HG03469 (cell line): Measurements from ENCODE around the gene TNRC6C.
"Not testable (repeated sequence)": the region's sequence is repeated elsewhere in the genome, so short reads cannot be mapped to it uniquely, and the experiment has no call there.

Experiments
- ATAC-seq: cut with Tn5 transposase; IDR thresholded peaks from one replicate; pipeline ENCODE4 v1.9.1; 2021; ENCODE audit warnings: mild to moderate bottlenecking, moderate library complexity, moderate number of reproducible peaks; ENCODE audit not compliant: unreplicated experiment

Gene TNRC6C

DNA sequence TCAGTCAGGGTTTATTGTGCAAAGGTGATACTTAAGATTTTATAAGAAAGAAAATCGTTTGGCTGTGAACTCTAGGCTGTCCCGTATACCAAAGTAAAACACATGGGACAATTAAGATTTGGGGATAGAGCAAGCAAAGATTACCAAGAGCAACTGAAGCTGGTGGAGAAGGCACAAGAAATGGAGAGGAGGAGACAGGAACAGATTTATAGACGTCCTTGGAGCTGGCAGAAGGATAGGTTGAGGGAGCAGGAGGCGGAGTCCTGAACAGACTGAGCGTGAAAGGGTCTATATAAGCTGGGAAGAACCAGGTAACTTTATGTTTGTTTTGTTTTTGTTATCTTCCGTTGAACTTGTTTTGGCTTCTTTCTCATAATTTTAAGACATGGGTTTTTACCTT lies 3.8 kb downstream of the TNRC6C start:
- no peak for ATAC-seq

DNA sequence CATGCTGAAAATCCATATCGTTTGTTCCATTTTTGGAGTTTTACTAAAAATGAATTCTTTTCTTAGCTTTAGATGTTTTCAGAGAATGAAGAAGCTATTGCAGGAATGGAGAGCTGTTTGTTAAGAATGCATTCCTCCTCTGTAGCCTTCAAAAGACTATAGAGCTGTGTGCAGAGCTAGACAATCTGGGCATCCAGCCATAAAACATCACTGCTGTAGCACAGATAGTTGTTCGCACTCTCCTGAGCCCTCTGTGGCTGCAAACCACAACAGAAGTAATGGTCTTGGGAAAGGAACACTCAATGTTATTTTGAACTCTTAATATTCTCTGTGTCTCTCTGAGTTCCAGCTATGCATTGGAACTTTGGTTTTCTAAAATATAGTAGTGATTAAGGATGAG lies 4.9 kb downstream of the TNRC6C start:
- ATAC-seq = no peak

DNA sequence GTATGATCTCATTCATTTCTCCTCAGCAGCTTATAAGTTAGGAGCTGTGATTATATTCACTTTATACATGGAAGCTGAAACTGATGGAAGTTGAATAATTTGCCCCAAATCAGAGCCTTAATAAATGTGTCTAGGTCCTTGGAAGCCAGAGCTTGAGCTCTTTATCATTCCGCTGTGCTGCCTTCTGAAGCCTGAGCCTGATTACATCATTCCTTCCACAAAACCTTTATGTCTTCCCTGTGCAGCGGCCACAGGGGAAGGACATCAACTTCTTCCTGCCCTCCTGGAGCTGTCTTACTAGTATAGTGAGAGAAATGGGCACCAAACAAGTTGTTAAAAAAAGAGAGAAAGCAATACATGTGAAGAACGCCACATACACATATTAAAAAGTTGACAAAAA lies 6.8 kb downstream of the TNRC6C start:
- no peak for ATAC-seq

DNA sequence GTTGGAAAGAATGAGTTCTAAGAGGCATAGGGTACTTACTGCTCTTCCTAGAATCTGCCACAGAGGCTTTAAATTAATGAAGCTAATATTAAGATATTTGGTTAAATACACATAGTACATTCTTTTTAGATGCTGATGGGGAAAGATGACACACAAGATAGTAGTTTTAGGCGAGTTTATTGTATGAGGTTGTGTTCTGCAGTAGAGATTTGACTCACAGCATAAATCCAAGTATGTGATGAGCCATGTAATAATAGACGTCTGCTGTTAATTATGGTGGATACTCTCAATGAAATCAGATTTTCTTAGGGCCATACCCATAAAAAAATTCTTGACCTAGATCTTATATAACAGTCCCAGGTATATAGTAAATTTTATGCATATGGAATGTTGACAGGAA lies 8.0 kb downstream of the TNRC6C start:
- ATAC-seq = no peak

DNA sequence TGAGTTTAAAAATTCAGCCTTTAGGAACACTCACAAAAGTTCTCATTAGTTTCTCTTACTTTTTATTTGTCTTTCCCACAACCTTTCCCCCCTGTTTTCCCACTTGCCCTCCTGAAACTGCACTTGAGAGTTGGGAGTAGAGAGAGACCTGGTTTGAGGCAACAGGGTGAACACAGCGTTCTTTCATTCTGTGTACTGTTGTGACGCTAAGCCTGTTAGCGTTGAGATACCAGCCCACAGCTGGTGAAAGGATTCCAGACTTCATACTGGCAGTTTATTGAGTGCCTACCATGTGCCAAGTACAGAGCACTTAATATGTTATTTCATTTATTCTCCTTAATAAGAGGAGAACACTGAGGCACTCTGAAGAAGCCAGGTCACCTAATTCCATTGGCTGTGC lies 10.3 kb downstream of the TNRC6C start:
- ATAC-seq = no peak

DNA sequence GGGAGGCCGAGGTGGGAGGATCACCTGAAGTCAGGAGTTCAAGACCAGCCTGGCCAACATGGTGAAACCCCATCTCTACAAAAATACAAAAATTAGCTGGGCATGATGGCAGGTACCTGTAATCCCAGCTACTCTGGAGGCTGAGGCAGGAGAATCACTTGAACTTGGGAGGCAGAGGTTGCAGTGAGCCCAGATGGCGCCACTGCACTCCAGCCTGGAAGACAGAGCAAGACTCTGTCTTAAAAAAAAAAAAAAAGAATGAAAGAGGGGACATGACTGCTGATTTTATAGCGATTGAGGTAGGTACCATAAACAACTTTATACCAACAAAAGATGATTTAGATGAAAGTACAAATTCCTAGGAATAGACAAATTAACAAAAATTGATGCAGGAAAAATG lies 13.8 kb downstream of the TNRC6C start:
- ATAC-seq = not testable (repeated sequence)

DNA sequence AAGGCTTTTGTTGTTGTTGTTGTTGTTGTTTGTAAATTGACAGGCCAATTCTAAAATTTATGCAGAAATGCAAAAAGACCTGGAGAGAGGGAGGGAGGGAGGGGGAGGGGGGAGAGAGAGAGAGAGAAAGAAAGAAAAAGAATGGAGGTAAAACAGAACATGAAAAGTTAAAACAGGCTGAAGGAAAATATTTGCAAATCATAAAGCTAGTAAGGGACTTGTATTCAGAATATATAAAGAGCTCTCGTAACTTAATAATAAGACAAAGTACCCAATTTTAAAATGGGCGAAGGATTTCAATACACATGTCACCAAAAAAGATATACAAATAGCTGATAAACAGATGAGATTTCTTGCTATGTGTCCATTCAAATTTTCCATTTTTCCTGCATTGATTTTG lies 15.4 kb downstream of the TNRC6C start:
- no peak for ATAC-seq

DNA sequence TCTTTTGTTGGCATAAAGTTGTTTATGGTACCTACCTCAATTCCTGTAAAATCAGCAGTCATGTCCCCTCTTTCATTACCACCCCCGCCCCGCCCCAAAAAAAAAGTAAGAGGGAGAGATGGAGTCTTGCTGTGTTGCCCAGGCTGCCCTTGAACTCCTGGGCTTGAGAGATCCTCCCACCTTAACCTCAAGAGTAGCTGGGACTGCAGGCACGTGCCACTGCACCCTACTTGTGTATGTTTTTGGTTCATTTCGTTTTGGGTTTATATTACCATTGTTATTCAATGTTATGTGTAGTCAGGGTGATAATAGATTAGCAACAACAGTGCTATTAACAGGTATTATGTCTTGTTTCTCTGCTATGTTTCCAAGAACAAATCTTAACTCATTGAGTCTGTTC lies 15.9 kb downstream of the TNRC6C start:
- ATAC-seq = no peak

DNA sequence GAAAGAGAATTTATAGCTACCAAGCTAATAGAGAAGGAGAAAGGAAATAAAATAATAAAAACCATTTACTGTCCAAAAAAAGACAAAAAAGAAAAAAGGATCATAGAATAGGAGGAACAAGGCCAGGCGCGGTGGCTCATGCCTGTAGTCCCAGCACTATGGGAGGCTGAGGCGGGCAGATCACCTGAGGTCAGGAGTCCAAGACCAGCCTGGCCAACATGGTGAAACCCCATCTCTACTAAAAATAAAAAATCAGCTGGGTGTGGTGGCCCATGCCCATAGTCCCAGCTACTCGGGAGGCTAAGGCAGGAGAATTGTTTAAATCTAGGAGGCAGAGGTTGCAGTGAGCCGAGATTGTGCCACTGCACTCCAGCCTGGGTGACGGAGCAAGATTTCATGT lies 23.9 kb downstream of the TNRC6C start:
- not testable (repeated sequence) for ATAC-seq

DNA sequence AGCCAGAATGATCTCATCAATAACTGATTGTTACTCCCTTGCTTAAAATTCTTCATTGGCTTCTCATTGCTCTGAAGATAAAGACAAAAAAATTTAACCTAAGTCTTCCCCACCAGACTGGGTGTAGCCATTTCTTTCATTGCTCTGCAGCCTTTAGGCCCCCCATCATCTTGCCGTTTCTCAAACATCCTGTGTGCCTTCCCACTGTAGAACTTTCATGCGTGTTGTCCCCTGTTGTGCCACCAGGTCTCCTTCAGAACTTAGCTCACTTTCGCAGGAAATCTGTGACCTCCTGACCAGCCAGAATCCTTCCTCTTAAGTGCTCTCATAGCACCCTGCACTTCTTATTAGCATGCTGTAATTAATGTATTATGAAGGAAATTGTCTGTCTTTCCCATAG lies 31.8 kb downstream of the TNRC6C start:
- ATAC-seq = no peak

DNA sequence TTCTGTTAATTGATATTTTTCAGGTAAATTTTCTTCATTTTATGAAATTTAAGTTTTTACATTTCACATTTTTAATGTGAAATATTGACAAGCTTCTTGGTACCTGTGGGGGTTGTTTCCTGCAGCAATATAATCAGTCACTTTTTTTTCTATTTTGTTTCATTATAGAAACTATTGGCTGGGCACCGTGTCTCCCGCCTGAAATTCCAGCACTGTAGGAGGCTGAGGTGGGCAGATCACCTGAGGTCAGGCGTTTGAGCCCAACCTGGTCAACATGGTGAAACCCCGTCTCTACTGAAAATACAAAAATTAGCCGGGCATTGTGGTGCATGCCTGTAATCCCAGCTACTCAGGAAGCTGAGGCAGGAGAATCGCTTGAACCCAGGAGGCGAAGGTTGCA lies 35.2 kb downstream of the TNRC6C start:
- not testable (repeated sequence) for ATAC-seq

DNA sequence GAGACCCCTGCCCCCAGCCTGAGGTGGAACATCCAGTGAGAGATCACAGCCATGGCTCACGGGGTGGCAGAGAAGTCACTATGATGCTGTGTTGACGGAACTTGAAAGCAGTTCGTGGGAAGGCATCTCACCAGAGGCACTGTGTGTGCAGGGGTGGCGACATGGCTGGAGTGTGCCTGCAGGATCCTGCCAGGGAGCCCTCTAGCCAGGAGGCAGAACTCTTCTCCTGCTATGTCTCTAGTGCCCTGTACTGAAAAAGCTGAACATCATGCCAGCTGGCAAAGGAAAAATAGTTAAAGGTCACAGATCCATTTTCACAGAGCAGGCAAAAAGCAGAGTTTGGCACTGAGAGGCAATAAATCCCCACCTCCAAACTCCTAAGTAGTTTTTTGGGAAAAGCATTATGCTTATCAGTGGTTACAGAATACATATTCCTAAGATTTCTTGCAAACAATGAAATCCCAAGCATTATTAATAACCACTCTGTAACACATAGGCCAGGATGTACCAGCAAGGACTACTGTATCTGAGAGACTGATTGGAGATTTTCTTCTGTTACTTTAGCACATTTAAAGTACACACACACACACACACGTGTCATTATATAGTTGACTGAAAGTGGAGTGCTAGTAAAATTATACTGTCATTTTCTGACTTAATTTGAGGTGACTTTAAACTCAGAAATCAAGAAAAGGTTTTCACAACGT lies 36.8 kb downstream of the TNRC6C start:
- ATAC-seq = no peak

DNA sequence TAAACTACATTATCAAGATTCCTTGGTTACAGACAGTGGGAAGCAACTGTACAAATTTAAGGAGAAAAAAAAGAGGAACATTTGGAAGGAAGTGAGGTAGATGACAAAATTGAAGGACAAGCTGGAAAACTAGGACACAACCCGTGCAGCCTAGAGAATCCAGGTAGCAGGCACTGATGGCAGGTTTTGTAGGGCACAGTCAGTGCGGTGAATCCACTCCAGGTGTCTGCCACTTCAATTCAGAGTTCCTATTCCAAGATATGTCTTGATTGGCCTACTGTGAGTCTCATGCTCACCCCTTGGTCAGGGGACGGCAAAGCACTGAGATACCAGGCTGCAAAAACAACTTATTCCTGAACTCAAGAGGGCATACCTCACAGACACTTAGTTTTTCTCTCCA lies 37.8 kb downstream of the TNRC6C start:
- no peak for ATAC-seq

DNA sequence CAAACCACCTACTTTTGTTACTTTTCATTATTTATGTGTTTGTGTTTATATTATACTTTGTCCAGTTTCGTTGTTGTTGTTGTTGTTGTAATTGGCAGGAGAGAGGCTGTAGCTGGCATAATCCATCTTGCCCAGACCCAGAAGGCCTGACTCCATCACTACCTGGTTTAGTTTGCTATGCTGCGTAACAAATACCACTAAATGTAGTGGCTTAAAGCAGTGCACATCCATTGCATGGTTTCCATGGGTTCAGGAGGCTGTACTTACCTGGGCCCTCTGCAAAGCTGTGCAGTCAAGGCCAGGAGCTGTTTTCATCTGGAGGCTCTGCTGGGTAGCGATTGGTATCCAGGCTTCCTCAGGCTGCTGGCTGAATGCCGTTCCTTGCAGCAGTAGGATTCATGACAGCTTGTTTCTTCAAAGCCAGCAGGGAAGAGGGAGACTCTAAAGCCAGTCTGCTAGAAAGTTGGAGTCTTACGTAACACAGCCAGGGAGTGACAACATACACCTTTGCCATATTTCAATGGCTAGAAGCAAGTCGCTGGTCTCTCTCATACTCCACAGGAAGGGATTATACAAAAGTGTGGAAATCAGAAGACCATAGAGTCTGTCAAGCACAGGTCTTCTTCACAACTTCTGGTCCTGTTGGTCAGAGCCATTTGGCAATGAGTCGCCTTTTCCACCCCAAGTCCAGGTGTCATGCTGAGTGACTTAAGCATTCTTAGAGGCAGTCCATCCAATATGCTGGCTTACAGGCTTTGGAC lies 41.1 kb downstream of the TNRC6C start:
- ATAC-seq = no peak

DNA sequence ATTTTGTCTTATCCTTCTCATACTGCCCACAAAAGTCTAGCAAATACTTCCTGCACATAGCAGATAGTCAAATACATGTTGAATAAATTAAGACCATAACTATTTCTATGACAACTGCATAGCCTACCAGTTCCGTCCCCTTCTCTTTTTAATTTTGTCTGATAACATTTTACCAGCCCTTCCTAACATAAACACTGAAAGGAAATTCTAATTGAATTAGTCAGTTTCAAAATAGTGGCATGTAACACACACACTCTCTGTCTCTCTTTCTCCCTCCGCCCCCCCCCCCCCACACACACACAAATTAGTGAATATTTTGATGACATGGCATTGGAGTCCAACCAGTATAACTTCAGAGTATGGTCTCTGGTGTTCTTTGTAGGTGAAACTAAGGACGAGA lies 41.8 kb downstream of the TNRC6C start:
- no peak for ATAC-seq

DNA sequence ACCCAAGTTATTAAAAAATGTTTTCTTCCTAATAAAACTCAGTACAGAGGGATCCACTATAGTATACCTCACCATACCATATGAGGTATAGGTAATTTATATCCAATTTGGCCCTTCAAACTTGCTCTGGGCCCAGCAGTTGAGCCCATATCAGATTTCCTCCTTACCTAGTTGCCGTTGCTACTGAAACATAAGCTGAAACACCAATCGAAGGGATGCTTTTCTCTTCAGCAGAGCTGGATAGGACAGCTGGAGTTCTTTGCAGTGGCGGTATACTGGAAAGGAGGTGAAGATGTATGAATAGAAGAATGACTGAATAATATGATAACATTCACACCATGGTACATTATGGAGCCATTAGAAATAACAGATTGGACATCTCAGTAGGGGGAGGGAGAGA lies 42.7 kb downstream of the TNRC6C start:
- no peak for ATAC-seq

DNA sequence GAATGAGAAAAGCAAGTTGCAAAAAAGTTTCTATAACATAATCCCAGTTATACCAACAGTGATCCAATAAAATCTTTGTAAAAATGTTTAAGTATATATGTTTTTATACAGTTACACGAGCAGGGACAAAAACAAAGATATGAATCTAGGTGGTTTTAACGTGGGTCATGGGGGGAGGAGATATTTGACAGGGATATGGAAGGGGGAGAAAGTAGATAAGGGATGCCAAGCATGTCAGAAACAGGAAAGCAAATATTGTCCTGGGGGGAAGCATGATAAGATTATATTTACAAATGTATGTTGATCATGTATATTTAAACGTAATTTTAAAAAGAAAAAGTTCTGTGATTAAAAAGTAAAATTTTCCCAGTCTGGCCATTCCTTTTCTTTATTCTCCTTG lies 43.1 kb downstream of the TNRC6C start:
- no peak for ATAC-seq

DNA sequence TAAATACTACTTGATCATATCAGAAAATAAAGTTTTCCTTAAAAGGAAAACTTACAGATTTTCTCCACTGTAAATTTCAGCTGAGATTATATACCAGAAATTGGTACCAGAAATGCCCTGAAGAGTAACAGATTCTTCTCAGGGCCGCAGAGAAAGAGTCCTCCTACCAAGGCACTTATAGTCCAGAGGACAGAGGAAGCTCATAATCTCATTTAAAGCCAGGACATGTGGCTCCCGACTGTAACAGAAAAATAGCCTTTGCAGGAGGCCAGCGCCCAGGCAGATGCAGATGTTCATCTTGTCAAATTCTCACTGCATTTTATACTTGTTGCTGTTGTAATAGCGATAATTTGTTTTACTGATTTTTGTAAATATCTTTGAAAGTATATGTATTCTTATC lies 43.7 kb downstream of the TNRC6C start:
- ATAC-seq = no peak

DNA sequence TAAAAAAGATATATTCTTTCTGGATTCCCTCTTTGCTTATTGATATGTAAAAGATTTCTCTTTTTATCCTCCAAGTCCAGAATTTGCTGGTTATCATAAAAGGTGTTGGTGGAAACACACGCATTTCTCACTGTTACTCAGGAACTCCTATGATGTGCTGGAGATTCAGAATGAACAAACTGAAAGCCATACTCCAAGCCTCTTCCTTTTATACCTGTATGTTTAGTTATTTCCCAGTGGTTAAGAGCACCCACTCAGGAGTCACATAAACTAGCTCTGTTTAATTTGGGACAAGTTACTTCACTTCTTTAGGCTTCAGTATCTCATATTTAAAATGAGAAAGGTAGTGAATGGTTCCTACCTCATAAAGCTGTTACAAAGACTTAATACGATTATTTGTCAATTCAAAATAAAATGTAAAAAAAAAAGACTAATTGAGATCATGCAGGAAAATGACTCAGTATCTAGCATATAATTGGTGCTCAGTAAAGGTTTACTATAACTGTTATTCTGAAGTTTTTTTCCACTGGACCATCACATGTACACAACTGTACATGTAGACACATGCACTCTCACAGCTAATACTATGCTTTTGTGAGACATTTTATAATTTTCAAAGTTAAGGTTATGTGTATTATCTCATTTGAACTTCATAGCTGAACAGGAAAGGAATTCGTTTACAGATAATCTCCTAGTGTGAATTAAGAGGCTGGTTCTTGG lies 47.1 kb downstream of the TNRC6C start:
- ATAC-seq = no peak

DNA sequence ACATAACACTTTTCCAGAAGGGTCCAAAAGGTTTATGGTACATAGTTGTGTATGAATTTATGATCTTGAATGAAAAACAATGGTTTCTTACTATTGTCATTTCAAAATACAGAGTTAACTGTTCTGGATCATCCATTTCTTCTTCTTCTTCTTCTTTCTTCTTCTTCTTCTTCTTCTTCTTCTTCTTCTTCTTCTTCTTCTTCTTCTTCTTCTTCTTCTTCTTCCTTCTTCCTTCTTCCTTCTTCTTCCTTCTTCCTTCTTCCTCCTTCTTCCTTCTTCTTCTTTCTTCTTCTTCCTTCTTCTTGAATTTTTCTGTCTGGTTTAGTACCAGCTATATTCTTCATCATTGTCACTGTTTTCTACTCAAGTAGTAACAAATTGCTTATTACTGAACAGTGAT lies 47.8 kb downstream of the TNRC6C start:
- ATAC-seq = no peak

DNA sequence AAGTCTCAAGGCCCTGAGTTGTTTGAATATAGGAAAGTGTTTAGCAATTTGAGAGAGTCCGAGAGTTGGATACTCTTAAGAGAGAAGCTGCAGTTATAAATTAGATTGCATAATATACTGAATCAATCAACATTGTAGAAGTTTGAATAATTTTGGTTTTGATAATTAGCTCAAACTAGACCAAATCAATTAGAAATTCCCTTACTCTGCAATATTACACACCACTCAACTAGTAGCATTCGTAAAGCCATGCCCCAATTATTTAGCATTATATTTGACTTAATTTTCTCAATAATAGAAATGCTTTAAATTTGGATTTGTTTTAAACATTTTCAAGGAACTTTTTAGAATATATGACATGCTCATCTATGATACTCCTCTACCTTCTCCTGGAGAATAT lies 49.1 kb downstream of the TNRC6C start:
- no peak for ATAC-seq

DNA sequence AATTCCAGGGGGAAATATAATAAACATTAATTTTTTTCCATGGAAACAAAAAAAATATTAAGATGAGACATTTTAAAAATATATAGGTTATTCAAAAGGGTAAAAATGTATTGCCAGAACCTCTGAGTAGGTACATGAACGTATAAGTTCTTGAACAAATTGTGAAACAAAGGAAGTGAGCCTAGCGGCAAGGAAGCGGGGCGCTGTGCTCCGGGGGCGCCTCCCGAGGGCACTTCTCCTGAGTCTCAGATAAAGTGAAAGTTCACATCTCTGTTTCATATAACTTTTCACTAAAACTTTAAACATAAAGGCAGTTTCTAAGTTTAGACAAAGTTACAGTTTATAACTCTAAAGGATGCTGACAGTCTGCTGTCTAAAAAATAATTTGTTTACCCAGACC lies 52.3 kb downstream of the TNRC6C start:
- ATAC-seq = no peak
